ENCODE measurements around the gene ADAMTSL3. TPM values are rescaled to one million over a fixed set of nuclear protein-coding genes. Genes with fewer than 3 reads are reported as not detected.
"Not testable (repeated sequence)": the region's sequence is repeated elsewhere in the genome, so short reads cannot be mapped to it uniquely, and the experiment has no call there.

Gene ADAMTSL3
- total RNA-seq, 2 donors from 2014 or later, result not detected

GRCh38 chr15:83673385-83673784 lies 19.5 kb downstream of the ADAMTSL3 start:
- Mint-ChIP-seq H3K9me3 (peaks cover 8% of the 10 kb centered on the region), H3K36me3 (ENCODE audit: low read depth) (no peaks in the 10 kb centered on the region), H3K4me3 (no peak overlapping the region), H3K4me1 (no peaks in the 10 kb centered on the region), H3K27ac (no peak overlapping the region), H3K27me3 (no peaks in the 10 kb centered on the region)
- no peak for ATAC-seq (replicated peaks)

DNA sequence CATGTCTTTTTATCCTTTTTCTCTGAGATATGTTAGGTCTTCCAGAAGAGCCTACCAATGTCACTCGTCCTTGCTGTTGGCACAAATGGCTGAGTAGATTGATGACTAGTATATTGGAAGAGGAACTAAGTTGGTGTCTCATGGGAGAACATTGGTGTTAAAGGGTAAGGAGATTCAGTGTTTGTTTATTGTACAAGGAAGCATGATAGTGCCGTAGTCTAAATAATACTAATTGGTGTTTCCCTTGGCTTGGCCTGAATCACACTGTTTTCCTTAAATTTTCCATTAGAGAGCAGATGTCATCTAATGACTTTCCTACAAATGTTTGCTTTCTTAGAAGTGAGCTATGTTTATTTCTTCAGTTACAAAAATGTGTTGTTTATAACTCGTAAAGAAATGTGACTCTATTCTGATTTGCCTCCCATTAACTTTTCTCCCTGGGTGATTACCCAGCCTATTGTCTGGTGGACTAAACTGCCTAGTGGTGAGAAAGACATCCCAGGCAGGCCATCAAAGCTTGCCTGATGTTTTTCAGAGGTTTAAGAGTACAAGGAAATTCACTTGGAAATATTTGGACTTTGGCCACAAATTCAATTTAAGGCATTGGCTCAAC lies 28.7 kb downstream of the ADAMTSL3 start:
- H3K4me3 Mint-ChIP-seq, result no peak overlapping the region
- H3K27me3 Mint-ChIP-seq, result peaks cover 18% of the 10 kb centered on the region
- peaks cover 13% of the 10 kb centered on the region for H3K9me3 Mint-ChIP-seq
- H3K36me3 Mint-ChIP-seq (ENCODE audit: low read depth), result no peaks in the 10 kb centered on the region
- no peaks in the 10 kb centered on the region for H3K4me1 Mint-ChIP-seq
- no peak for ATAC-seq (replicated peaks)
- no peak overlapping the region for H3K27ac Mint-ChIP-seq

DNA sequence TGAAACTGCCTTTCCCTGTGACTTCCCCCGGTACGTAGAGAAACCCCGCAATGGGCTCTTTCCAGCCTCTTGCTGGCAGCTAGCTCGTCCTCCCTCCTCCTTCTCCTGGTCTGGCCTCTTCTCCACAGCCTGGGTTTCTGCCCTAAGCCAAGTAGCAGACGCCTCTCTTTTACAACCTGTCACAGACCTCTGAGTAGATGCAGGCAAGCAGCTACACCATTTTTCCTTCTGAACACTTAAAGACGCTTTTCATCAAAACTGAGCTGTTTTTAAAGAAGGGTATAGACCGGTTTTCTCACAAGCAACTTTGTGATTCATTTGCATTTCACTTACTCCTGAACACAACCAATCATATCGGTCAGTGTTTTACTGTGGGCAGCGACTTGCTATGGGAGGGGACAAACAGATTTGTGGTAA lies 32.0 kb downstream of the ADAMTSL3 start:
- no peak overlapping the region for H3K4me3 Mint-ChIP-seq
- H3K9me3 Mint-ChIP-seq, result peaks cover 9% of the 10 kb centered on the region
- no peak overlapping the region for H3K27ac Mint-ChIP-seq
- ATAC-seq (replicated peaks), result no peak
- H3K36me3 Mint-ChIP-seq (ENCODE audit: low read depth), result no peaks in the 10 kb centered on the region
- no peaks in the 10 kb centered on the region for H3K4me1 Mint-ChIP-seq
- peaks cover 17% of the 10 kb centered on the region for H3K27me3 Mint-ChIP-seq

DNA sequence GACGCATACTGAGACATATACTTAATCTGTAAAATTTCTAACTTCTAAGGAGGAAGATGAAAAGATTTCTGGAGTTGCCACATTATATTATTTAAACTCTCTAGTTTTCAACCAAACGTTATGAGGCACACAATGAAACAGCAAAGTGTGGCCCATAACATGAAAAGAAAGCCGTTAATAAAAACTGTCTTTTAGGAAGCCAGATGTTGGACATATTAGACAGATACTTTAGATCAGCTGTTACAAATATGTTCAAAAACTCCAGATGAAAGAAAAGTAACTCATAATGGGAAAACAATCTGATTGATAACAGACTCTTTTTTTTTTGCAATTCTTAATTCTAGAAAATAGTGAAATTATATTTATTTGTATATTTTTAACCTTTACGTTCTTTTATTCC lies 34.3 kb downstream of the ADAMTSL3 start:
- no peaks in the 10 kb centered on the region for H3K4me1 Mint-ChIP-seq
- H3K4me3 Mint-ChIP-seq, result no peak overlapping the region
- H3K36me3 Mint-ChIP-seq (ENCODE audit: low read depth), result no peaks in the 10 kb centered on the region
- no peak for ATAC-seq (replicated peaks)
- H3K9me3 Mint-ChIP-seq, result peaks cover 8% of the 10 kb centered on the region
- H3K27ac Mint-ChIP-seq, result no peak overlapping the region
- peaks cover 15% of the 10 kb centered on the region for H3K27me3 Mint-ChIP-seq

- Mint-ChIP-seq H3K4me1 (no peaks in the 10 kb centered on the region), H3K36me3 (ENCODE audit: low read depth) (no peaks in the 10 kb centered on the region), H3K27me3 (peaks cover 13% of the 10 kb centered on the region), H3K4me3 (no peak overlapping the region), H3K27ac (no peak overlapping the region), H3K9me3 (peaks cover 5% of the 10 kb centered on the region)
- no peak for ATAC-seq (replicated peaks)
Observed at GRCh38 chr15:83690676-83691075, 36.8 kb downstream of the ADAMTSL3 start.

DNA sequence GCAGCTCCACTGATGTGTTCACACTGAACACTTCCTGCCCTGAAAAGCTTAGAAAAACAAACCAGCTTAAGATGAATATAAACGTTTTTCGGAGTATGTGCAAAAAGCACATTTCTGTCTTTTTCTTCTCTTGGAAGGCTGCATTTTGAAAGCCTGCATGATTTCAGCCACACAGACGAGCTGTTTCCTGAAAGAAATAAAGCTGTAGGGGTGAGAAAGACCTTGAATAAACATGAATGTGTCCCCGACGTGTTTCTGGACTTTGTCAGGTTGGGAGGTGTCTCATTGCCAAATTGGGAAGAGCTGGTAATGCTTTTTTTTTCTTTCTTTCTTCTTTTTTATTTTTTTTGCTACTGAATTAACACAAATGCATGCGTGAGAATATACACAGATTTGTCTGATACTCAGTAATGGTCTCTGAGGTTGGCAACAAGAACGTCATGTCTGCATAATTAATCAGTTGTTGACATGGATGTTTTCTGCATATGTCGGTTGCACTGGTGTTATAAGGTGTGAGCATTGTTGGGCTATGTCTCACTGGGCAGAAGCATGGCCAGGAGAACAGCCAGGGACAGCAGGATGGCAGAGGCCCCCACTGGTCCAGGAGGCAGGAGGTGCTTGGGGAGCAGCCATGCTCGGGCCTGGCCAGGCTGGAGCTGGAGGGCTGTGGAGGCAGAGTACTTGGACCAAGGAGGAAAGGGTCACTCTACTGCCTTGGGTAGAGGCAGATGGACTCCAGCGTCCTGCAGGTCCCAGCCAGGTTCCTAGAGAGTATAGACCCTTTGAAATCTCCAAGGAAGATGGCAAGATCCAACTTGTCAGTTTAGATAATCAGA lies 39.0 kb downstream of the ADAMTSL3 start:
- ATAC-seq (replicated peaks), result no peak
- Mint-ChIP-seq H3K4me1 (no peaks in the 10 kb centered on the region), H3K9me3 (peaks cover 5% of the 10 kb centered on the region), H3K27me3 (peaks cover 6% of the 10 kb centered on the region), H3K36me3 (ENCODE audit: low read depth) (no peaks in the 10 kb centered on the region), H3K4me3 (no peak overlapping the region), H3K27ac (no peak overlapping the region)

- no peak overlapping the region for H3K4me3 Mint-ChIP-seq
- H3K27me3 Mint-ChIP-seq, result peaks cover 11% of the 10 kb centered on the region
- no peak for ATAC-seq (replicated peaks)
- peaks cover 9% of the 10 kb centered on the region for H3K9me3 Mint-ChIP-seq
- no peak overlapping the region for H3K27ac Mint-ChIP-seq
- no peaks in the 10 kb centered on the region for H3K4me1 Mint-ChIP-seq
- no peaks in the 10 kb centered on the region for H3K36me3 Mint-ChIP-seq (ENCODE audit: low read depth)
Observed at GRCh38 chr15:83694015-83694414, 40.1 kb downstream of the ADAMTSL3 start.

DNA sequence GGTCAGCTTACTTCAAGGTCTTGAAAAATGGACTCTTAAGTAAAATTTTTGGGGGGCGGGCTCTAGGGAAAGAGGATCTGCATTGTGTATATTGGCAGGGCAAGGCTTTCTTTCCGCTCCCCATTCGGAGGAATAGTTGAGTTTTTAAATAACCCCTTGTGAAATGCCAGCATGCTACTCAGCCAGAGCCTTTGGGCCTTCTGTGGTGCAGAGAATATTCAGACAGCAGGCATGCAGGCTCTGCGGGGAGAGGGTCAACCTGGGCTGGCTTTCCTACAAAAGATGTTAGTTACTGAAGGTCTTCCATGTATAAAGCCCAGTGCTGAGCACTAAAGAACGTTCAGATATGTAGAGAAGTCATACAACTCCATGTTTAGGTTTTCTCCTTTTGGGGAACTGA lies 40.6 kb downstream of the ADAMTSL3 start:
- Mint-ChIP-seq H3K9me3 (peaks cover 12% of the 10 kb centered on the region), H3K27ac (no peak overlapping the region), H3K4me1 (no peaks in the 10 kb centered on the region), H3K27me3 (peaks cover 15% of the 10 kb centered on the region), H3K4me3 (no peak overlapping the region), H3K36me3 (ENCODE audit: low read depth) (no peaks in the 10 kb centered on the region)
- ATAC-seq (replicated peaks), result no peak

- no peak for ATAC-seq (replicated peaks)
- H3K36me3 Mint-ChIP-seq (ENCODE audit: low read depth), result no peaks in the 10 kb centered on the region
- no peaks in the 10 kb centered on the region for H3K4me1 Mint-ChIP-seq
- no peak overlapping the region for H3K4me3 Mint-ChIP-seq
- peaks cover 13% of the 10 kb centered on the region for H3K9me3 Mint-ChIP-seq
- H3K27ac Mint-ChIP-seq, result no peak overlapping the region
- H3K27me3 Mint-ChIP-seq, result peaks cover 15% of the 10 kb centered on the region
Observed at GRCh38 chr15:83695246-83695645, 41.3 kb downstream of the ADAMTSL3 start.

DNA sequence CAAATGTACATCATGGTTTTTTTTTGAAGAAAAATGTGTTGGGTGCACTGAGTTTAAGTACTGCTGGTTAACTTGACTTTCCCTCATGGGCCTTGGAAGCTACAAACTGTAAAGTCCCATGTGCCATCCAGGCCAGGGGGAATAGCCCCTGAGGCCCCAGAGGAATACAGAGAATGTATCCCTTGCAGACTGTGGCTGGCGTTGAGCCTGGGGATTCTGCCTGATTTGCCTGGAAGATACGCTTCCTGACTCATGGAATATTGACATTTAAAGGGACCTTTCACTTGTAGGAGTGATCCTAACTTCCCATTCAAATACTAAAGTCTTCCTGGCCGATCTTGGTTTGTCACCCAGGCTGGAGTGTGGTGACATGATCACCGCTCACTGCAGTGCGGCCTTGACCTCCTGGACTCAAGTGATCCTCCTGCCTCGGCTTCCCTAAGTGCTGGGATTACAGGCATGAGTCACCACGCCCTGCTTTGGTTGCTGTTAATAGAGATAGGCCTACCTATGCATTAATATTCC lies 42.0 kb downstream of the ADAMTSL3 start:
- Mint-ChIP-seq H3K4me3 (no peak overlapping the region), H3K27me3 (peaks cover 11% of the 10 kb centered on the region), H3K4me1 (no peaks in the 10 kb centered on the region), H3K36me3 (ENCODE audit: low read depth) (no peaks in the 10 kb centered on the region), H3K27ac (no peak overlapping the region), H3K9me3 (peaks cover 9% of the 10 kb centered on the region)
- no peak for ATAC-seq (replicated peaks)

- ATAC-seq (replicated peaks), result no peak
- Mint-ChIP-seq H3K4me1 (no peaks in the 10 kb centered on the region), H3K27ac (no peak overlapping the region), H3K36me3 (ENCODE audit: low read depth) (no peaks in the 10 kb centered on the region), H3K9me3 (peaks cover 9% of the 10 kb centered on the region), H3K4me3 (no peak overlapping the region), H3K27me3 (peaks cover 17% of the 10 kb centered on the region)
Observed at GRCh38 chr15:83697716-83698115, 43.8 kb downstream of the ADAMTSL3 start.

DNA sequence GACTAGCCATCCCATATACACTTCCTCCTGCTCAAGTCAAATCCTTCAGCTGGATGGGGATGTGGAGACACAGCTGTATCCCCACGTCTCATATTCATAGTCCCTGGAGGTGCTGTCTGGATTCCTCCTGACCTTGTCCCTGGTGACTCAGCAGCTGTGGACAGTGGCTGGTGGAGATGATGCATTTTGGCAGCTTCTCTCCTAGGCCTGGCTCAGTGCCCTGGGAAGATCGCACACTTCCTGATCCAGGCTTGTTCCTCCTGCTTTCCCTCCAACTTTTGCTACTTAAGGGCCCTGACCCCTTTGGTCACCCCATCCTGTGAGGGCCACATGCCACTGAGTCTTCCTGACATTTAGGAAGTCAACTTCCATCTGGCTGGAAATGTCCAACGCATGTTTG lies 44.4 kb downstream of the ADAMTSL3 start:
- Mint-ChIP-seq H3K27ac (no peak overlapping the region), H3K9me3 (peaks cover 9% of the 10 kb centered on the region)

DNA sequence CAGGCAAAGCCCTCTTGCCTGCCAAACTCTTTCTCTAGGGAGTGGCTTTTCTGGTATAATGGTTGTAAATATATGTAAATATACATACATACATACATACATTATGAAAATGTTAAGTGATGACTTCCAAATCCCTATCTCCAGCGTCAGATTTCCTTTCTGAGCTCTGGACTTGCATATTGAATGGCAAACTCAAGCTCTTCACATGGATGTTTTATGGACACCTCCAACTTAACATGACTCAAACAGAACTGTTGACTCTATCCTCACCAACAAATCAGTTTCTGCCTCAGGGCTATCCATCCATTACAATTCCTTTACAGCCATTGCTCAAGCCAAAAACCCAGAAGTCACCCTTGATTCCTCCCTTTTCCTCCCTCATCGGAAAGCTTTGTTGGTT lies 45.1 kb downstream of the ADAMTSL3 start:
- no peaks in the 10 kb centered on the region for H3K36me3 Mint-ChIP-seq (ENCODE audit: low read depth)
- peaks cover 9% of the 10 kb centered on the region for H3K9me3 Mint-ChIP-seq
- no peak for ATAC-seq (replicated peaks)
- no peak overlapping the region for H3K4me3 Mint-ChIP-seq
- no peaks in the 10 kb centered on the region for H3K4me1 Mint-ChIP-seq
- H3K27me3 Mint-ChIP-seq, result peaks cover 17% of the 10 kb centered on the region
- H3K27ac Mint-ChIP-seq, result no peak overlapping the region

More for the DNA sequence above, 44.4 kb downstream of the ADAMTSL3 start:
- H3K4me1 Mint-ChIP-seq, result no peaks in the 10 kb centered on the region
- H3K4me3 Mint-ChIP-seq, result no peak overlapping the region
- H3K36me3 Mint-ChIP-seq (ENCODE audit: low read depth), result no peaks in the 10 kb centered on the region
- peaks cover 17% of the 10 kb centered on the region for H3K27me3 Mint-ChIP-seq
- ATAC-seq (replicated peaks), result no peak

DNA sequence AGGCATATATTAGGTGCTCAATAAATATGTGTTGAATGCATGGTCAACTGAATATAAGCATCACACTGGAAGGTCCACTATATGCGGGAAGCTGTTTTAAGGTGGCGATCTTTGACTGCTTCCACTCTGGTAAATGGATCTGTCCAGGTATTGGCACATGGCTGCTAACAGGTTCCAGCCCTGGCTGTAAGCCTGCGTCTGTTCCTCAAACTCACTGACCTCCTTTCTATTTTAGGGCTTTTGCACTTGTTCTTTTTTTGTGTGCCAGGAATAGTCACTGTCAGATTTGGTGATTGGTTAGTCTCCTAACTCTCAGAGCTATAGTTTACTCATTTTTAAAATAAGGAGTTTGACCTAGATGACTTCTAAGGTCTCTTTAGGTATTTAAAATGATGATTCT lies 46.2 kb downstream of the ADAMTSL3 start:
- Mint-ChIP-seq H3K4me3 (no peak overlapping the region), H3K27me3 (peaks cover 21% of the 10 kb centered on the region), H3K36me3 (ENCODE audit: low read depth) (no peaks in the 10 kb centered on the region), H3K27ac (no peak overlapping the region), H3K9me3 (peaks cover 9% of the 10 kb centered on the region), H3K4me1 (no peaks in the 10 kb centered on the region)
- ATAC-seq (replicated peaks), result no peak

- H3K9me3 Mint-ChIP-seq; H3K4me1 Mint-ChIP-seq; H3K36me3 Mint-ChIP-seq (ENCODE audit: low read depth); H3K27ac Mint-ChIP-seq; ATAC-seq (replicated peaks); H3K4me3 Mint-ChIP-seq: not testable (repeated sequence)
- peaks cover 25% of the 10 kb centered on the region for H3K27me3 Mint-ChIP-seq
Observed at GRCh38 chr15:83702314-83702713, 48.4 kb downstream of the ADAMTSL3 start.

Data from activated T-helper 17 cell treated with anti-CD3 and anti-CD28 coated beads, Interleukin-2, amount 50 U/mL, for 72 hours (primary cell).